ENCODE data around the gene TRAF1.

Gene TRAF1

DNA sequence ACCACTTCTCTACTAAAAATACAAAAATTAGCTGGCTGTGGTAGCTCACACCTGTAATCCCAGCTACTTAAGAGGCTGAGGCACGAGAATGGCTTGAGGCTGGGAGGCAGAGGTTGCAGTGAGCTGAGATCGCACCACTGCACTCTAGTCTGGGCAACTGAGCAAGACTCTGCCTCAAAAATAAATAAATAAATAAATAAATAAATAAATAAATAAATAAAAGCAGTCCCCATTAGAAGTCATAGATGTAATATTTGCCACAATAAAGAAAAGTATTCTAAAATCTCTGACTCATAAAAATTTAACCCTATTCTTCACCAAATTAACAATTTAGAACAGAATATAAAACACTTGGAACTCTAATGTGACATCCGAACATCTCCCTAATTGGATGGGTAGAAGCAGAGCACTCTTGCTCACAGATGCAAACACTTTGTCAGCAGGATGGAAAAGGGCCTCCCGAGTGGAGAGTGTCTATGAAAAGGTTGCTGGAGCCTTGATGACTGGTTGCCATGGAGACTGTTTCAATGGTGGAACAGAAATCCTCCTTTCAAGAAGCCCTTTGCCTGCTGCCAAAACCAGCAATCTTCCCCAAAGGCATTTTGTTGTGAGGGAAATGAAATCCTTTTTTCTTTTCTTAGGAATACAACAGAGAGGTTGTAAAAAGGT, 38.9 kb upstream of the TRAF1 start:
- Histone ChIP-seq H3K4me3 (ENCODE audit: insufficient read depth, low read length, poor library complexity, severe bottlenecking) (no peak overlapping the region), H3K36me3 (ENCODE audit: low read length) (no peaks in the 10 kb centered on the region)

DNA sequence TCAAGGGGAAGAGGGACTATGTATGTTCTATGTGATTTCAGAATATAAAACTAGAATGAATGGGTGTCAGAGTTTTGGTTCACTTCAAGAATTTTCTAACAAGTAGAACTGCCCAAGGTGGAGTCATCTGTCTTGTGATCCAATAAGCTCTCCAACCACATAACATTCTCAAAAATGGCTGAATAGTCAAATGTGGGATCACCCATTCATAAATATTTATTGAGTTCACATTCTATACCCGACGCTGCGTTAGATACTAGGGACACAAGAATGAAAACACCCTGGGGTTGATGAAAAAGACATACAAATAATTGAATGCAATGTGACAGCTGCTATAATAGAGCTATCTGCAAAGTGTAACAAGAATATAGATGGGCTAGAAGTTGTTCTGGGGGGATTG, 35.3 kb upstream of the TRAF1 start:
- H3K9me3 ChIP-seq (ENCODE audit: insufficient read depth, low read length): no peaks in the 10 kb centered on the region
- no peak overlapping the region for H3K4me3 ChIP-seq (ENCODE audit: insufficient read depth, low read length, poor library complexity, severe bottlenecking)
- TF ChIP-seq, protein P1, sequence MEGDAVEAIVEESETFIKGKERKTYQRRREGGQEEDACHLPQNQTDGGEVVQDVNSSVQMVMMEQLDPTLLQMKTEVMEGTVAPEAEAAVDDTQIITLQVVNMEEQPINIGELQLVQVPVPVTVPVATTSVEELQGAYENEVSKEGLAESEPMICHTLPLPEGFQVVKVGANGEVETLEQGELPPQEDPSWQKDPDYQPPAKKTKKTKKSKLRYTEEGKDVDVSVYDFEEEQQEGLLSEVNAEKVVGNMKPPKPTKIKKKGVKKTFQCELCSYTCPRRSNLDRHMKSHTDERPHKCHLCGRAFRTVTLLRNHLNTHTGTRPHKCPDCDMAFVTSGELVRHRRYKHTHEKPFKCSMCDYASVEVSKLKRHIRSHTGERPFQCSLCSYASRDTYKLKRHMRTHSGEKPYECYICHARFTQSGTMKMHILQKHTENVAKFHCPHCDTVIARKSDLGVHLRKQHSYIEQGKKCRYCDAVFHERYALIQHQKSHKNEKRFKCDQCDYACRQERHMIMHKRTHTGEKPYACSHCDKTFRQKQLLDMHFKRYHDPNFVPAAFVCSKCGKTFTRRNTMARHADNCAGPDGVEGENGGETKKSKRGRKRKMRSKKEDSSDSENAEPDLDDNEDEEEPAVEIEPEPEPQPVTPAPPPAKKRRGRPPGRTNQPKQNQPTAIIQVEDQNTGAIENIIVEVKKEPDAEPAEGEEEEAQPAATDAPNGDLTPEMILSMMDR (IDR thresholded peaks at IDR 0.05; ENCODE audit: insufficient read depth, low read length, poor library complexity, severe bottlenecking): no peak
- TF ChIP-seq EZH2phosphoT487 (conservative IDR thresholded peaks at IDR 0.05; ENCODE audit: low read length): no peak

More for the DNA sequence above, 38.9 kb upstream of the TRAF1 start:
- no peak for TF ChIP-seq EZH2phosphoT487 (conservative IDR thresholded peaks at IDR 0.05; ENCODE audit: low read length)
- TF ChIP-seq, protein P1 (IDR thresholded peaks at IDR 0.05; ENCODE audit: insufficient read depth, low read length, poor library complexity, severe bottlenecking): no peak
- Histone ChIP-seq H3K27ac (ENCODE audit: low read depth, low read length) (no peak overlapping the region), H3K79me2 (ENCODE audit: insufficient read depth, low read length) (no peaks in the 10 kb centered on the region), H2AFZ (ENCODE audit: low read depth, low read length, severe bottlenecking) (no peak overlapping the region), H3K27me3 (ENCODE audit: low read length) (no peaks in the 10 kb centered on the region), H3K4me2 (ENCODE audit: low read depth, low read length, poor library complexity, severe bottlenecking) (no peak overlapping the region), H3K9me3 (ENCODE audit: insufficient read depth, low read length) (no peaks in the 10 kb centered on the region), H3F3A (ENCODE audit: insufficient read depth) (no peaks in the 10 kb centered on the region), H3K9me2 (replicated peaks; ENCODE audit: insufficient read depth, low read length) (no peaks in the 10 kb centered on the region), H4K20me1 (ENCODE audit: low read depth, low read length) (no peaks in the 10 kb centered on the region), H3K9ac (ENCODE audit: low read length) (no peak overlapping the region)

DNA sequence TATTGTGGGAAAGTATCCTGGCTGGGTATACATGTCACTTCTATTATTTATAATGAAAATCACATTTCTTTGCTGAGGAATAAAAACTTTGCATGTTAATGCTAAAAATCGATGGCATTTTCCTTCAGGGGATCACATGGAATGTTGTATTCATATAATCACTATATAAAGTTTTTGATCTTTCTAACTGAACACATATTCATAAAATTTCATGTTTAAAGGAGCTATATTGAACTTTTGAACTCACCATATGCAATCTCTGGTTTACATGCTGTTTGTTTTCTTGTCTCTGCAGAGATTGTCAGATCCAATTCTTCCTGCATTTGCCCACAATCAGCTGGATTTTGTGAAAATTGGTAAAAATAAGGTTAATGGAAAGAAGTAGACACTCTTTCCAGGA, 33.4 kb upstream of the TRAF1 start:
- Histone ChIP-seq H3K9me3 (ENCODE audit: insufficient read depth, low read length) (no peaks in the 10 kb centered on the region), H2AFZ (ENCODE audit: low read depth, low read length, severe bottlenecking) (no peak overlapping the region), H3K79me2 (ENCODE audit: insufficient read depth, low read length) (no peaks in the 10 kb centered on the region), H3F3A (ENCODE audit: insufficient read depth) (no peaks in the 10 kb centered on the region), H3K27ac (ENCODE audit: low read depth, low read length) (no peak overlapping the region), H3K9ac (ENCODE audit: low read length) (no peak overlapping the region), H4K20me1 (ENCODE audit: low read depth, low read length) (no peaks in the 10 kb centered on the region), H3K4me2 (ENCODE audit: low read depth, low read length, poor library complexity, severe bottlenecking) (no peak overlapping the region), H3K9me2 (replicated peaks; ENCODE audit: insufficient read depth, low read length) (no peaks in the 10 kb centered on the region), H3K36me3 (ENCODE audit: low read length) (no peaks in the 10 kb centered on the region), H3K27me3 (ENCODE audit: low read length) (no peaks in the 10 kb centered on the region), H3K4me3 (ENCODE audit: insufficient read depth, low read length, poor library complexity, severe bottlenecking) (no peak overlapping the region)
- TF ChIP-seq, protein P1 (IDR thresholded peaks at IDR 0.05; ENCODE audit: insufficient read depth, low read length, poor library complexity, severe bottlenecking): no peak
- TF ChIP-seq EZH2phosphoT487 (conservative IDR thresholded peaks at IDR 0.05; ENCODE audit: low read length): no peak

More for the DNA sequence above, 35.3 kb upstream of the TRAF1 start:
- Histone ChIP-seq H3K4me2 (ENCODE audit: low read depth, low read length, poor library complexity, severe bottlenecking) (no peak overlapping the region), H3F3A (ENCODE audit: insufficient read depth) (no peaks in the 10 kb centered on the region), H3K27me3 (ENCODE audit: low read length) (no peaks in the 10 kb centered on the region), H3K79me2 (ENCODE audit: insufficient read depth, low read length) (no peaks in the 10 kb centered on the region), H3K9me2 (replicated peaks; ENCODE audit: insufficient read depth, low read length) (no peaks in the 10 kb centered on the region), H3K27ac (ENCODE audit: low read depth, low read length) (no peak overlapping the region), H3K9ac (ENCODE audit: low read length) (no peak overlapping the region), H4K20me1 (ENCODE audit: low read depth, low read length) (no peaks in the 10 kb centered on the region), H2AFZ (ENCODE audit: low read depth, low read length, severe bottlenecking) (no peak overlapping the region), H3K36me3 (ENCODE audit: low read length) (no peaks in the 10 kb centered on the region)

Measured in SU-DHL-6 (cell line).